GM19438 (cell line): ENCODE results near the gene MACROD2.

Experiments
- ATAC-seq: cut with Tn5 transposase; IDR thresholded peaks from one replicate; pipeline ENCODE4 v1.9.1; 2021; ENCODE audit warnings: low read depth; ENCODE audit not compliant: unreplicated experiment

The MACROD2 gene

DNA sequence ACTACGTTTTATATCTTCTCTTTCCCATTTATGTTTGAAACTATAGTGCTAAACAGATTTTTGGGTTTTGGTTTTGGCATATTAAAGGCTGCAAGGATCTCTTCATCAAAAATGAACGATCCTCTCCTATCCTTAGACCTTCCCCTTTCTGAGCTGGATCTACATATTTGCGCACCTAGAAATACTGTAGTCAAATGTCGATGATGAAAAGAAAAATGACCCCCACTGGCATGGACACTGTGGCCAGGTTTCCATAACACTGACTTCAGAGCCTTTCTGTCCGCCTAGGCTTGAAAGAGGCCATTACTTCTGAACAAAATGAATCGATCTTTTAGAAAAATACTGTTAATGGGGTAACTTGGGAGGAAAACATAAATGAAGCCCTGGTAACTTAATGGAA lies 336.3 kb downstream of the MACROD2 start:
- ATAC-seq, result no peak

DNA sequence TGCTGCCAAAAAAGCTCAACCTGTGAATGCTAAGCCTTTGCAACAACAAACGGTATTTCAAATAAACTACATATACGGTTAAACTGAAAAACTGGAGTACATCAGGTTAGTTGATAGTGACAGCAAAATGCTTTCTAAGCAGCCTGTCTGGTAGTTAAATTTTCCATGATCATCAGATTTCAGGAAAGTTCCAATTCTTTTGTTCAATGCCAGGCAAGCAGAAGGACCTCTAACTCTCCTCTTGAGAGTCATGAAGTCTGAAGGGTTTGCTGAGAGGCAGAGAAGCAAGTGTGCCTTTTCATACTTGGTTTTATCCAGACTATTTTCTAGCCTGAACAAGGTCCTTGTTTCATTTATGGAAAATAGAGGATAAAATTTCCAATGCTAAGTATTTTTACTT lies 337.6 kb downstream of the MACROD2 start:
- ATAC-seq, result no peak

DNA sequence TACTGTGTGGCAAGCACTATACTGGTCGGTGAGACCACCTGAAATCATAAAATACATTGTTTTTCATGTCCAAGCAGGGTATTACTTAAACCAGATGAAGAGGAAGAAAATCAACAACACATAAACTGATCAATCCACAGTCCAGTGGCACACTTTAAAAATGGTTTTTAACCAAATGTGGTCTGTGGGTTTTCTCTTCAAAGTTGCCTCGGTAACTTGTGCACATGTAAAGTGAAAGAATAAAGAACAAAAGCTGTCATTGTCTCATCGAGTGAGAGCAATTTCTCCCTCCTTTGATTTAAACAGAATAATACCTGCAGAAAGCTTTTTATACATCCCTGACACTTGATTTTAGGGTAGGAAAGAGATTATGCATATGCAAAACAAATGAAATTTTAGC lies 338.4 kb downstream of the MACROD2 start:
- ATAC-seq, result no peak

DNA sequence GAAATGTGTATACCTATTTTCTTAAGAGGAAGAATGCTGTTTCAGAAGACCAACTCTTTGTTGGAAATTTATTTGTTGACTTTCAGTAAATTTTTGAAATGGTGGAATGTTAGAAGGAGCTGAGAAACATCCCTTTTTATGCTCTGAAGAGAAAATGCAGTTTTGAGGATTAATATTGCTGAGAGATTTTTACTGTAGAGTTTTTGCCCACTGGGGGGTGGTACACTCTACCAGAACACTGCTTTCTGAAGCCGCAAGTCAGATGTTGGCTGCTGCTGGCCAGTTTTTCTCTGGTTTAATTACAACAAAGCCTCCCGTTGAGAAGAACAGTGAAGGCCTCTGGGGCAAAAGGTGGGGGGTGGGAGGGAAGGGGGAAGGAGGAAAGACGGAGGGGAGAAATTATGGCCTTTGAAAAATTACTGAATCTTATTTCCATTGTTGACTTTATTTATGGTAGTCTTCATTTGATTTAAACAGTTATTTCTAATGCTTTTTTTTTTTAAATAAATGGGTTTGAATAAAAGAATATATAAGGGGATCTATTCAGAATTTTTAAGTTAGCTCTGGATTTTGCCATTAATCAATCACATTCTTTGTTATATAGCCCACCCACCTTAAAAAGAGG lies 339.1 kb downstream of the MACROD2 start:
- no peak for ATAC-seq

GRCh38 chr20:14335052-14335451 lies 339.7 kb downstream of the MACROD2 start:
- ATAC-seq, result no peak

- ATAC-seq, result no peak
These were observed 341.4 kb downstream of the MACROD2 start for GRCh38 chr20:14336686-14337085.

DNA sequence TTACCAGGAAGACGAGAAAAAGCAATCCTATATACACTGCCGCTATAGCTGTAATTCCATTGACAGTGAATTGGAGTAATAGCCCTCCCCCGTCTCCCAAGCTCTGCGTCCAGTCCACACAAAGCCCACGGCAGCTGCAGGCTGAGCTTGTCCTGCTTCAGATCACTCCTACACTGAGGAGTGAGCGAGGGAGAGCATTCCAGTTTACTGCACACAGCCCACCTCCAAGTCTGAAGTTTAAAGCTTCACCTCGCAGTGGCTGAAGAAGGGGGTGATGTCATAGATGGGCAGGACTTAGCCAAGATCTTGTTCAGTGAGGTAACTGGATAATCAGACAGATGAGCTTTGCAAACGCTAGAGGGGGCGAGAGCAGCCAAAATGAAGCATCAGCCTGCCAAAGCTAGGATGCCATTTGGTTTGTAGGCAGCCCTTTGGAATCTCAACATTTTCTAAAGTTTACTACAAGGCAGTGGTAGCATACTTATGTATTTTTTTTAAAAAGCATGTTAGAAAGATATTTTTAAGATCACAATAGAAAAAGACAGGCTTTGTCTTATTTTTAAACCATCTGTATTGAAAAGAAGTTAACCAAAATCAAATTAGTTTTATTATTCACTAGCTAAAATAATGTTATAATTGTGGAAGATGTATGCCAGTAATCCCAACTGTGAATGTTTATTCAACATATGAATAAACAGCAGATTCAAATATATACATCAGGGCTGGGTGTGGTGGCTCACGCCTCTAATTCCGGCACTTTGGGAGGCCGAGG lies 342.3 kb downstream of the MACROD2 start, which contains the start of gene FLRT3:
Gene FLRT3, minus strand, starts transcription at position 213 of the 772 bp plus-strand sequence. CDS start 10,106 bp downstream, outside the sequence.
- peak; percentile 81 for ATAC-seq

- no peak for ATAC-seq
These were observed 346.5 kb downstream of the MACROD2 start for GRCh38 chr20:14341801-14342200.

- ATAC-seq, result no peak
These were observed 347.6 kb downstream of the MACROD2 start for GRCh38 chr20:14342918-14343317.

DNA sequence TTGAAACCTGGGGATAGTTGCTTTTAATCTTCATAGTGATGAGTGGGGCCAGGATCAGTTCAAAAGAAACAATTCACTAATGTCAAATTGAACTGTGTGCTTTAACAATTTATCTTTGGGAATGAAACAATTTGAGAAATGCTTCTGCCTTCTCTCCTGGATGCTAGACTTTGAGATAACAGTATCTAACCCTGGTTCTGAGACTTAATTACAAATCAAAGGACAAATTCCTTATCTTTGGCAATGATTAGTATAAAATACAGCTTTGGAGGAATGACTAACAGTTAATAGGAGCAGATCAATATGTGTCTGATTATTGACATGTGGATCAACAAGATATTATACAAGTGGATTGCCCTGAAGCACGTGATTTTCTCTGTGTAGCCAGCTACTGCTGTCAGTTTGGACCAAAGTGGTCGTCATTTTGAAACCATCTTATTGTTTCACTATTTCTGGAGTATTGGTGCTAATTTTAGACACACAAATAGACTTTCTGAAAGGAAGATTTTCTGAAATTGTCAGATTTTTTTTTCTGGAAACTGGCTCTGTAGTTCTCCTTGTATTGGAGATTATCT lies 348.3 kb downstream of the MACROD2 start:
- no peak for ATAC-seq

GRCh38 chr20:14344746-14345145 lies 349.4 kb downstream of the MACROD2 start:
- no peak for ATAC-seq

DNA sequence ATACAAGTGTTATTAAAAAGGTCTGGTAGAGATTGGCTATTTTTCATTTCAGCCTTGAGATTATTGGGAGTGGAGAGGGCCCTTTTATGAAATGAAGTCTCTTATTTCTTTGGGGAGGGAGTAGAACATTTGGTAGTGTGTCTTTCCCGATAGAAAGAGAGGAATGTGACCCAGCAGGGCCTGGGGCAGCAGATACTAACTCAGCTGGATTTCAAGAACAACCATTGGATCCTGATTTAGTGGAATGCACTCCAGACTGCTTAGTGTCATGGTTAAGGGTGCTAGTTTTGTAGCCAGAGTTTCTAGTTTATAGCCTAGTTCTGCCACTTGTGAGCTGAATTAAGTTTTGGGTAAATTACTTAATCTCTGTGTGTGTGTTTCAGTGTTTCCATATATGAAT lies 360.5 kb downstream of the MACROD2 start:
- no peak for ATAC-seq

GRCh38 chr20:14360416-14360815 lies 365.1 kb downstream of the MACROD2 start:
- no peak for ATAC-seq

GRCh38 chr20:14361509-14362345 lies 366.4 kb downstream of the MACROD2 start:
- ATAC-seq, result no peak

GRCh38 chr20:14374196-14374595 lies 378.9 kb downstream of the MACROD2 start:
- ATAC-seq, result no peak

DNA sequence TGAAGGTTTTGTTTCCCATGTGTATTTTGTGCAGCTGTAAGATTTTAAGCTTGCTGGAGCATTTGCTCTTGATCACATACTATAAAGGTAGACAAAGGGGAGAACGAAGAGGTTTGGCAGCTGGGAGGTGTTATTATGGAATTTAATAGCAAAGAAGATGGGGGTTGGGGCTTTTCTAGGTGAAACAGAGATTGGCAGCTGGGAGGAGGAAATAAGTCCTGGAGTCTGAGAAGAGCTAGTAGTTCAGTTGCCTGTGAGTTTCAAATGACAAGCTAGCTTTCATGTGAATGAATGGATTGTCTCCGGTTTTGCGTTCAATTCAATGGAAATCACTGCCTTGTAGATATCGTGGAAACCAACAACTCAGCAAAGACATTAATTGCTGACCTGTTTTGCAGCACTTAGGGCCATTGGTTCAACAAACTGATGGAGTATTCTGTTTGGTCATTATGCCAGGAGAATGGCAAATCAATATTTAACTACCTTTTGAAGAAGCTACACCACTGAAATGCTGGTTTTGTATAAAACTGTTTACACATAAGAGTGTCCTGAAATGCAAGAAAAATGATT lies 380.2 kb downstream of the MACROD2 start:
- ATAC-seq, result no peak

GRCh38 chr20:14378326-14378725 lies 383.0 kb downstream of the MACROD2 start:
- no peak for ATAC-seq

DNA sequence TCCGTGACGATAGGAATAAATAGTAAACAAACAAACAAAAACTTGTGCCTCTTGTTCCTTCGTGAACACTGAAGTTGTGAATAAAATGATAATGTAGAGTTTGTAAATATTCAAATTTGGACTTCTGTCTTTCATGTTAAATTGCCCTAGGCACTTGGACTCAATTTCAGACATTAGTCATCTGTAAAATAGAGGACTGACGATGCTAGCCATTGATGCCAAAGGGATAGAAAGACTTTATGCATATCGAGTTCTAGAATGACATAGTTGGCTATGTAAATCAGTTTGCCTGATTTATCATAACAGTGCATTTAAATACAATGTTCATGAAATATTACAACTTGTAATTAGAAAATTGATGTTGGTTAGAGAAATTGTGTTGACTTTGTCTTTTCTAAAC lies 388.0 kb downstream of the MACROD2 start:
- no peak for ATAC-seq

DNA sequence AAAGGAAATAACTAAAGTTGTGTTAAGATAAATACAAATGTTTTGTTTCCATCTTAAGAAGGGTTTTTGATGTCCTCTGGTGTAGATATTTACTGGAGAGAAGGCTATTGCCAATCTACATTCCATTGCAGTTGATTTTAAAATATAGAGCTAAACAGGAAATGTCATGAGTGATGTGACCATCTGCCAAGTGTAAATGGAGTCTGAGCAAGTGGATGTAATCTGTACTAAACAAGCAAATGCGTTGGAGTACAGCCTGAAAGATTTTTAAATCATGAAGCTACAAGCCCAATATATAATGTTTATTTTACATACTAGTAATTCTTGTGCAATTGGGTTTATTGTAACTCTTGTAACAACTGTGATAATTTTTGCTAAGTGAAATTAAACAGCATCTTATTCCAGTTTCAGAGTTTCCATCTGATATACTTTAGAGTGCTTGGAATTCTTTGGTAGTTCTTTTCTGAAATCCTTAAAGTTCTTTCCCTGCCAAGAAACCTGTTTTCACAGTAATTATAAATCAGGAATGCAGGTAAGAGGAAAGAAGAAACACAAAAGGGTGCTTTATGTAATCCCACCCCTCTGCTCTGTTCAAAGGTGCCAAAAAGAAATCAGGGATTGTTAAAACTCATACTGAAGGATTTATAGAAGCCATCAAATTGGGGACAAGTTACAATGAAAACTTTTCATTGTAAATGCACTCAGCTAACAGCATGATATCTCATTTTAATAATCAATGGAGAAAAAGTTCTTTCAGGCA lies 389.3 kb downstream of the MACROD2 start:
- no peak for ATAC-seq

- no peak for ATAC-seq
These were observed 389.9 kb downstream of the MACROD2 start for GRCh38 chr20:14385176-14385740.
